ENCODE results near the gene ZNF524.

- TF ChIP-seq CTCF (IDR thresholded peaks at IDR 0.05; ENCODE audit: insufficient read depth, low read depth, low read length) (no peak), EZH2 (IDR thresholded peaks at IDR 0.05; ENCODE audit: insufficient read depth, low read length) (no peak)
Observed at GRCh38 chr19:55646889-55647731, 47.0 kb downstream of the ZNF524 start.
